Middle frontal gyrus (tissue), 1 donor: ENCODE results near the gene NUP210.
A peak's percentile ranks its signal among the peaks of the same experiment; 100 is the strongest.

Experiments used
- DNase-seq: peaks from one replicate; pipeline ENCODE4 v3.0.0-alpha.2; 2015; ENCODE audit warnings: low spot score; ENCODE audit errors: extremely low spot score

Gene NUP210

GRCh38 chr3:13349823-13350222, 70.3 kb downstream of the NUP210 start:
- DNase-seq: no peak

GRCh38 chr3:13348661-13349396, 71.3 kb downstream of the NUP210 start:
- no peak for DNase-seq

GRCh38 chr3:13348100-13348499, 72.0 kb downstream of the NUP210 start:
- no peak for DNase-seq

- DNase-seq: peak; percentile 61
Observed at GRCh38 chr3:13347390-13347950, 72.7 kb downstream of the NUP210 start.

- peak; percentile 66 for DNase-seq
Observed at GRCh38 chr3:13346481-13347389, 73.4 kb downstream of the NUP210 start.

- DNase-seq: no peak
Observed at GRCh38 chr3:13345772-13346171, 74.3 kb downstream of the NUP210 start.

- DNase-seq: no peak
Observed at GRCh38 chr3:13345284-13345683, 74.8 kb downstream of the NUP210 start.

GRCh38 chr3:13344663-13345062, 75.5 kb downstream of the NUP210 start:
- no peak for DNase-seq

GRCh38 chr3:13343601-13344000, 76.5 kb downstream of the NUP210 start:
- DNase-seq: no peak

GRCh38 chr3:13341229-13341905, 78.8 kb downstream of the NUP210 start:
- DNase-seq: no peak

- DNase-seq: no peak
Observed at GRCh38 chr3:13339833-13340232, 80.3 kb downstream of the NUP210 start.

- no peak for DNase-seq
Observed at GRCh38 chr3:13338996-13339395, 81.1 kb downstream of the NUP210 start.

- no peak for DNase-seq
Observed at GRCh38 chr3:13338231-13338630, 81.9 kb downstream of the NUP210 start.

GRCh38 chr3:13336592-13336991, 83.5 kb downstream of the NUP210 start:
- DNase-seq: no peak

- no peak for DNase-seq
Observed at GRCh38 chr3:13335503-13335902, 84.6 kb downstream of the NUP210 start.

- no peak for DNase-seq
Observed at GRCh38 chr3:13335059-13335458, 85.1 kb downstream of the NUP210 start.

GRCh38 chr3:13333236-13333897, 86.8 kb downstream of the NUP210 start:
- no peak for DNase-seq

GRCh38 chr3:13332740-13333139, 87.4 kb downstream of the NUP210 start:
- no peak for DNase-seq

GRCh38 chr3:13332158-13332557, 88.0 kb downstream of the NUP210 start:
- DNase-seq: no peak

GRCh38 chr3:13329746-13330145, 90.4 kb downstream of the NUP210 start:
- DNase-seq: no peak

- DNase-seq: no peak
Observed at GRCh38 chr3:13325892-13326443, 94.2 kb downstream of the NUP210 start.
